GM21423 (cell line): ENCODE results near the gene C1orf56.
A peak's percentile ranks its signal among the peaks of the same experiment; 100 is the strongest.
"Not testable (repeated sequence)": the region's sequence is repeated elsewhere in the genome, so short reads cannot be mapped to it uniquely, and the experiment has no call there.

ENCODE experiments used
- ATAC-seq: cut with Tn5 transposase; IDR thresholded peaks from one replicate; pipeline ENCODE4 v1.9.1; 2021; ENCODE audit warnings: mild to moderate bottlenecking, moderate library complexity; ENCODE audit not compliant: unreplicated experiment

The C1orf56 gene

DNA sequence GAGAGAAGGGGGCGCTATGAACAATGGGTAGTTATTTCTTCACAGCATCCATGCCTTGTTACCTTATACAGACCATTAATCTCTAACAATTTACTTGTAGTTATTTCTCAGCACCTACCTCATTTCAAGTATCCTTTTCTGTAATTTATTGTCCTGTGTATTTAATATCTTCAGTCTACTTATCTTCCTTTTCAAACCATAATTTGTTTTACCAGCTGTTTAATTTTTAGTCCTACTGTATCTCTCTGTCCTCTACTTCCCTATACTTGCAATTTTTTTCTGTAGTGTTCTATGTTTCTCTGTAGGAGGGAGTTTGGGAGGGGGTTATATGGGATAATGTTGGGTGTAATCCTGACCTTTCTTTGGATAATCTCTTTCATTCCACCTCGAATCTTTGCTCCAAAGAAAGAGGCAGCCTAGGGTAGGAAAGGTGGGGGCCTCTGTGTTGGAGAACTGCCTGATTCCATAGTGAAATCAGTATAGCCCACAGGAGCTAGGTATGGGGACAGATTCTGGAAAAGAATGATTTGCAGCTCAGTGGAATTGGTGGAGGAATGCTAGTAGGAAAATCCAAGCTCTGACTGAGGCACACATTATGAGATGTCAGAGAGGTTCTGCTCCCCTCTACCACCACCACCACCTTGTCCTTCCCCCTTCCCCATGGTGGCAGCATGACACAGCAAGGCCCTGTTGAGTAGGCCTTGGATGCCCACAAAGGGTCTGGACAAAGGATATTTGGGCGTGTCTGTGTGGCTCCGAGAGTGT is 13.3 kb downstream of the C1orf56 start:
- ATAC-seq, result no peak

DNA sequence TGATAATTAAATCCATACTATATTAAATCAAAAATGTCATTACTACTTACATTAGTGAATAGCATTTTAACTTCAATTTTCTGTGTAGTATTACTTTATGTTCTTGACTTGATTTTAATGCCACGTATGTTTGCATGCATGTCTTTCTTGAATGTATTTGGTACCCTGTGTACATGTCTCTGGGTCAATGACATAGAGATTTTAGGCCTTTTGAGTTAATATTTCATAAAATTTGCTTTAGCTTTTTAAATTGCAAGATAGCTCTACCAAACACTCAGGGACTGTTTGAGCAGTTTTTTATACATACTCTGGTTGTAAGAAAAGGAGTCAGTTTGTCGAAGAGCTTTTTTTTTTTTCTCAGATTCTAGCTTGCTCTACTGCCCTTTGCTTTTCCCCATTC is 14.2 kb downstream of the C1orf56 start:
- ATAC-seq, result no peak

DNA sequence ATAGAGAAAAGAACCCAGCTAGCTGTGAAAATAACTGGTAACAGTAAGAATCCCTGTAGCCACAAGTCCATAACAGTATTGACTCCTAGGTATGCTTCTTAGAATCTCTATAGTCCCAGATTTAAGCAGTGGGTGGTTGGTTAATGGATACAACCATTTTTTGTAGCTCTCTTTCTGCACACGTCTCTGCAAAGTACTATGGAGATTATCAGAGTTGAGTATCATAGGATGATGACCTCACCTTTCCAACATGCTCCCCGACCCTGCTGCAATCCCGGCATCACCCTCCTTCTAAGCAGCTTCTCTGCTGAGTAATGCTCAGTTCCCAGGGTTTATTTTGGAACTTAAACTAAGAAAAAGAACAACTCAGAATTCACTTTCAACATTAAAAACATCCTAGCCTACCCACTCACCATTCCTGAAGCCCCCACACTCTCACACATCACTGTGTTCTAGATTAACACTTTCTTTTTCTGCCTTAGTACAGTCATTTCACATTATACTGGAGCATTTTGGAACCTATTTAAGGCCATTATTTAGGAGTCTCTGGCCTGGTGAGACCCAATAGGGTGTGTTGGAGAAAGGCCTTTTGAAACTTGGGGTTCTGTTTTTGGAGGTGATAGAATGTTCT is 15.3 kb downstream of the C1orf56 start:
- ATAC-seq, result no peak

DNA sequence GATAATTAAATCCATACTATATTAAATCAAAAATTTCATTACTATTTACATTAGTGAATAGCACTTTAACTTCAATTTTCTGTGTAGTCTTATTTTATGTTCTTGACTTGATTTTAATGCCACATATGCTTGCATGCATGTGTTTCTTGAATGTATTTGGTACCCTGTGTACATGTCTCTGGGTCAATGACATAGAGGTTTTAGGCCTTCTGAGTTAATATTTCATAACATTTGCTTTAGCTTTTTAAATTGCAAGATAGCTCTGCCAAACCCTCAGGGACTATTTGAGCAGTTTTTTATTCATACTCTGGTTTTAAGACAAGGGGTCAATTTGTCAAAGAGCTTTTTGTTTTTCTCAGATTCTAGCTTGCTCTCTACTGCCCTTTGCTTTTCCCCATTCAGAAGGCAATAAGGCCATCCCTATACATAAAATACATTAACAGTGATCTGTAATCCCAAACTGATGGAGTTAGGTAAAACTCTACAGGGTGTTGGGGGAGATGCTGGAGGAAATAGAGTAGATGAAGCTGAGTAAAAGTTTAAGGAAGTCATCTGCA is 17.6 kb downstream of the C1orf56 start:
- no peak for ATAC-seq

DNA sequence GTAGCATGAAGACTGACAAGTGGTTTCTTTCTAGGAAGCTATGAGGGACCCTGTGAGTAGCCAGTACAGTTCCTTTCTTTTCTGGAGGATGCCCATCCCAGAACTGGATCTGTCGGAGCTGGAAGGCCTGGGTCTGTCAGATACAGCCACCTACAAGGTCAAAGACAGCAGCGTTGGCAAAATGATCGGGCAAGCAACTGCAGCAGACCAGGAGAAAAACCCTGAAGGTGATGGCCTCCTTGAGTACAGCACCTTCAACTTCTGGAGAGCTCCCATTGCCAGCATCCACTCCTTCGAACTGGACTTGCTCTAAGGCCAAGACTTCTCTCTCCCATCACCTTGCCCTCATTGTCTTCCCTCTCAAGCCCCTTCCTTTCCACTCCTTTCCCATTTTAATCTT is 19.6 kb downstream of the C1orf56 start:
- no peak for ATAC-seq

DNA sequence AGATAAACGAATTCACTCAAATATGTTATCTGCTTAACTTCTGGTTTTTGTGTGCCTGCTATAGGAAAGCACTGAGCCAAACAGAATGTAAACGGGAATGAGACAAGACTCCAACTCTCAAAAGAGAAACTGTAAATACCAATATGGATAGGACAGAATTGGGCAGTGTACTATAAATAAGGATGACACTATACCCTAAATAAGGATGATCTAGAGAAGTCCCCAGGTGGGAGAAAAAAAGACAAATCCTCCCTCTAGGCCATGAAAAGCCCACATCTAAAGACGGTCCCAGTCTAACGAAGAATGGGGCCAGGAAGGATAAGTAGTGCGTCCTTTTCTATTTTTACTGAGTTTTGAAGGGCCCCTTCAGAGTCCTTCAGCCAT is 21.5 kb downstream of the C1orf56 start:
- ATAC-seq, result no peak

DNA sequence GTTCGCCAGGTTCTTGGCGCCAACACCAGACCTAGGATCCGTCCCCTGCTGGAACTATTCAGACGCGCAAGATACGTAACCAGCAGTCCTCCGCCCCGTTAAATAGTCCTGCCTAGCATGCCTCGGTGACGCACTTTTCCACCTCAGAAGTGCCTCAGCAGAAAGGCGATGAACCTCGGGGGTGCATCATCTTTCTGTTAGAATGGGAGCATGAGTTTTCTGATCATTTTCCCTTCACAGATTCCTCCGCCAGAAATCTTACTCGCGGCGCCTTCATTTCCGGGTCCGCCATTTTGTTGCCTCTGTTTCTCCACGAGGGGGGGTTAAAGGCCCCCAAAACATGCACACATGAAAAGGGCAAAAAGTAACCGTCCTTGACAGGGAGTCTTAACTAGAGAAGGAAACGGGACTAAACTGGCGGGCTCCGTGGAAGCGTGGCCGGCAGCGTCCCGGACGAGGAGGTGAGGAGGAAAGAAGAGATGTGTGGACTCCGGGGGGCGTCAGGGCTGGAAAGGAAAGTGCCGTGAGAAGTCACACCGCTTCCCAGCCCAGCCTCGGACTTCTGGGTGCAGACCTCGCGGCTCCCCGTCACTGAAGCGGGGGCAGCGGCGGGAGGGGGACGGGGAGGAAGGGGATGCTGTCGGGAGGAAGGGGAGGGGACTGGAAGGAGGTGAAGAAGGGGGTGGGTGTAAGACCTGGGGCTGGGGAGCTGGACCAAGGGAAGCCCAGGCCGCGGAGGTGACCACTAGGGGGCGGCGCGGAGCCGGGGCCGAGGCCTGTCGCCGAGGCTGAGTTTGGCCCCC is 23.1 kb downstream of the C1orf56 start, which contains the start of gene GABPB2:
Gene GABPB2 (plus strand): TSS at position 288 of the 803 bp plus-strand sequence. CDS start 17,429 bp downstream, outside the sequence.
- ATAC-seq, result peak; percentile 77

DNA sequence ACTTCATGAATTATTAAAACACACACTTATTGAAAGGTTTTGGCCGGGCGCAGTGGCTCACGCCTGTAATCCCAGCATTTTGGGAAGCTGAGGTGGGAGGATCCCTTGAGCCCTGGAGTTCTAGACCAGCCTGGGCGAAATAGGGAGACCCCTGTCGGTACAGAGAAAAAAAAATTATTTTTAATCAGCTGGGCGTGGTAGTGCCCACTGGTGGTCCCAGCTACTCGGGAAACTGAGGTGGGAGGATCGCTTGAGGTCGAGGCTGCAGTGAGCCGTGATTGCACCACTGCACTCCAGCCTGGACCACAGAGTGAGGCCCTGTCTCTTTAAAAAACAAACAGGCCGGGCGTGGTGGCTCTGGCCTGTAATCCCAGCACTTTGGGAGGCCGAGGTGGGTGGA is 24.7 kb downstream of the C1orf56 start:
- ATAC-seq, result no peak

DNA sequence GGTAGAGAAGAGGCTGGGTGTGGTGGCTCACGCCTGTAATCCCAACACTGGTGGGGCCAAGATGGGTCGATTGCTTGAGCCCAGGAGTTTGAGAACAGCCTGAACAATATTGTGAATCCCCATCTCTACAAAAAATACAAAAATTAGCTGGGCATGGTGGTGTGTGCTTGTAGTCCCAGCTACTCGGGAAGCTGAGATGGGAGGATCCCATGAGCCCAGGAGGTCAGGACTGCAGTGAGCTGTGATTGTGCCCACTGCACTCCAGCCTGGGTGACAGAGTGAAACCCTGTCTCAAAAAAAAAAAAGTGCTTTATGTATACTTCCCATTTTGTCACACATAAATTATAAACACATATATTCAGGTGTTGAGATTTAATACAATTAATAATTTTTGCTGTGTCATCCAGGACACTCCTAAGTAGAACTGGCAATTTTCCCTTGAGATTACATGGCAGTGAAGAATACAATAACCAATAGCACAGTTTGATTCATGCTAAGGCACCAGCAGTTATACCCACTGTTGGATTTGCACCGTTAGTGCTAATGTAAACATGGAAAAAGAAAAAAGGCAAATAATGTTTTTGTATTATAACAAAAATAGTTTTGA is 38.5 kb downstream of the C1orf56 start:
- ATAC-seq, result no peak

DNA sequence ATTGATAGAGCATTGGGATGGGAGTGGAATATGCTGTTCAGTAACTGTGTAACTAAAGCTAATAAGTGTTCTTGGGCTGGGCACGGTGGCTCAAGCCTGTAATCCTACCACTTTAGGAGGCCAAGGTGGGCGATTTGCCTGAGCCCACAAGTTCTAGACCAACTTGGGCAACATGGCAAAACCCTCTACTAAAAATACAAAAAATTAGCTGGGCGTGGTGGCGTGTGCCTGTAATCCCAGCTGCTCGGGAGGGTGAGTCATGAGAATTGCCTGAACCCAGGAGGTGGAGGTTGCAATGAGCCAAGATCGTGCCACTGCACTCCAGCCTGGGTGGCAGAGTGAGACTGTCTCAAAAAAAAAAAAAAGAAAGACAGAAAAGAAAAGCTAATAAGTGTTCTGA is 49.9 kb downstream of the C1orf56 start:
- ATAC-seq, result not testable (repeated sequence)

DNA sequence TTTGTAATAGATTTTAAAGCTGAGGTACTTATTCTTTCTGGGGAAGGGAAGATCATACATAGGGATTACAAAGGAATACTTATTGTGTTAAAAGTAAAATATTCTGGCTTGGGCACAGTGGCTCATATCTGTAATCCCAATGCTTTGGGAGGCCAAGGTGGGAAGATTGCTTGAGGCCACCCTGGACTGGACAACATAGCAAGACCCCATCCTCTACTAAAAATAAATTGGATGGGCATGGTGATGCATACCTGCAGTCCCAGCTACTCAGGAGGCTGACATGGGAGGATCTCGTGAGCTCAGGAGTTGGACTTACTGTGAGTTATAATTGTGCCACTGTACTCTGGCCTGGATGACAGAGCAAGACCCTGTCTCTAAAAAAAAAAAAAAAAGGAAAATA is 50.6 kb downstream of the C1orf56 start:
- no peak for ATAC-seq
